Measurements from ENCODE around the gene DNAAF5.

DNAAF5 gene

GRCh38 chr7:754531-755412 is 28.3 kb downstream of the DNAAF5 start:
- DNase-seq (ENCODE audit: low read depth) = no peak
- H3K4me3 ChIP-seq (ENCODE audit: low read length) = no peak overlapping the region
- no peak for TF ChIP-seq CTCF (IDR thresholded peaks at IDR 0.05; ENCODE audit: insufficient read depth, low read depth, low read length, missing control alignments)

- H3K4me3 ChIP-seq (ENCODE audit: low read length) = no peak overlapping the region
- no peak for DNase-seq (ENCODE audit: low read depth)
- no peak for TF ChIP-seq CTCF (IDR thresholded peaks at IDR 0.05; ENCODE audit: insufficient read depth, low read depth, low read length, missing control alignments)
These were observed 28.9 kb downstream of the DNAAF5 start for GRCh38 chr7:755413-755805.

- no peak for TF ChIP-seq CTCF (IDR thresholded peaks at IDR 0.05; ENCODE audit: insufficient read depth, low read depth, low read length, missing control alignments)
- DNase-seq (ENCODE audit: low read depth) = no peak
- no peak overlapping the region for H3K4me3 ChIP-seq (ENCODE audit: low read length)
These were observed 29.9 kb downstream of the DNAAF5 start for GRCh38 chr7:756231-756927.

- H3K4me3 ChIP-seq (ENCODE audit: low read length) = no peak overlapping the region
- no peak for TF ChIP-seq CTCF (IDR thresholded peaks at IDR 0.05; ENCODE audit: insufficient read depth, low read depth, low read length, missing control alignments)
- no peak for DNase-seq (ENCODE audit: low read depth)
These were observed 30.5 kb downstream of the DNAAF5 start for GRCh38 chr7:756928-757560.

GRCh38 chr7:757741-758163 is 31.3 kb downstream of the DNAAF5 start:
- no peak overlapping the region for H3K4me3 ChIP-seq (ENCODE audit: low read length)
- DNase-seq (ENCODE audit: low read depth) = no peak
- TF ChIP-seq CTCF (IDR thresholded peaks at IDR 0.05; ENCODE audit: insufficient read depth, low read depth, low read length, missing control alignments) = no peak

GRCh38 chr7:759569-759968 is 33.1 kb downstream of the DNAAF5 start:
- TF ChIP-seq CTCF (IDR thresholded peaks at IDR 0.05; ENCODE audit: insufficient read depth, low read depth, low read length, missing control alignments) = no peak
- DNase-seq (ENCODE audit: low read depth) = no peak
- no peak overlapping the region for H3K4me3 ChIP-seq (ENCODE audit: low read length)

Measured in epithelial cell of esophagus (primary cell).